Esophagus squamous epithelium (tissue), 4 donors: Measurements from ENCODE around the gene ADTRP.

ENCODE experiments used
- CTCF ChIP-seq, 6 experiments: fragments of 450-650 bp in 4 of 6; fragments of 200-600 bp in 2 of 6; sonication (generic) in 2 of 6; IDR thresholded peaks; one replicate each; pipeline ENCODE4 v1.5.1; 2016 to 2019; ENCODE audit warnings: antibody characterized with exemption in 6 of 6, mild to moderate bottlenecking in 4 of 6, moderate library complexity in 4 of 6
- POLR2A ChIP-seq, 4 donors: fragments of 450-650 bp; IDR thresholded peaks; one replicate each; pipeline ENCODE4 v1.6.1; 2017; ENCODE audit warnings: antibody characterized with exemption in 4 of 4, mild to moderate bottlenecking in 4 of 4, moderate library complexity in 3 of 4

DNA sequence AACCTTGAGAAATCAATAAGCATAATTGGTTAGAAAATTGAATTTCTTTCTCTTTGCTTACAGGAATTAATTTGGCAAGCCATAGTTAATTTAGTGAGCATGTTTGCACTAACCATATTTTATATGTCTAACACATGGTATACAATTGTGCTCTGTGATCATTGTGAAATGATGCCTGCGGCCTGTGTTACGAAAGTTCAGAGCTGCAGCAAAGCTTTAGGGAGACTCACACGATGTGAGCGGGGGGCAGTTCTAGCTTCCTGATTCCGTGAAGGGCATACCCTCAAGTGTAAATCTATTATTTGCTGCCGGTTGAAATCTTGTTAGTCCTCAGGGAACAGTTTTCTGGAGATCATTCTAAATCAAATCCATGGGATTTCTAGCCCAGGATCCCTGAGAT lies 25.5 kb upstream of the ADTRP start:
- TF ChIP-seq CTCF (IDR thresholded peaks at IDR 0.05) (no peak), POLR2A (IDR thresholded peaks at IDR 0.05) (no peak)
